Pancreas (tissue), 10 donors: ENCODE data around the gene TRA2A. TPM values are rescaled to one million over a fixed set of nuclear protein-coding genes. Genes with fewer than 3 reads are reported as not detected.

Source experiments
- ATAC-seq, 4 donors: fragments of 200-7000 bp; cut with Tn5 transposase; one replicate each; pipeline versions ENCODE4 v1.8.0 to v1.9.1; 2020; ENCODE audit warnings: mild to moderate bottlenecking in 4 of 4, moderate library complexity in 4 of 4
- DNase-seq, 6 donors: peaks; one replicate each; pipeline ENCODE4 v3.0.0-alpha.2; 2020
- FAIRE-seq: peaks from 2 replicates; lab custom pipeline; 2012; peaks lifted over from hg19 to GRCh38; lab: Jason Lieb, UNC
- H3K27ac ChIP-seq, 4 donors: fragments of 200-600 bp; sonication (generic); 1 replicate in 3 of 4; 2 replicates in 1 of 4; pipeline versions ENCODE4 v1.5.0 to v1.8.0; 2020
- H3K27me3 ChIP-seq, 4 donors: fragments of 200-600 bp; one replicate each; pipeline ENCODE4 v1.8.0; 2021
- H3K36me3 ChIP-seq, 3 donors: fragments of 200-600 bp; sonication (generic) in 1 of 3; one replicate each; pipeline versions ENCODE4 v1.5.0 to v1.8.0; 2020 to 2021
- H3K4me1 ChIP-seq, 3 donors: fragments of 200-600 bp; one replicate each; pipeline ENCODE4 v1.8.0; 2021
- H3K4me3 ChIP-seq, 4 donors: fragments of 200-600 bp; sonication (generic) in 2 of 4; one replicate each; pipeline versions ENCODE4 v1.5.0 to v1.8.0; 2020 to 2021
- H3K9me3 ChIP-seq, 4 donors: fragments of 200-600 bp; one replicate each; pipeline ENCODE4 v1.8.0; 2021
- WGBS, 2 donors: extraction: QIAGEN DNeasy Blood & Tissue Kit; methylation state at CpG; one replicate each; pipeline ENCODE4 v1.1.7; 2013; 5-methylcytosine and 5-hydroxymethylcytosine counted together
- intact Hi-C, 3 donors: fragments of 100-400 bp; cut with DNase I; formaldehyde crosslinking; loops; one replicate each; pipeline versions ENCODE4 v1.11.1 to v1.14.2; 2022
- polyA plus RNA-seq, 2 donors: library from polyadenylated mRNA; stranded (reverse); fragments of 200-250 nt; gene quantifications; one replicate each; pipeline ENCODE4 v1.2.3, GENCODE V29; 2013
- total RNA-seq, 6 donors: library from RNA; stranded (reverse); fragmentation: NEBNext Ultra II Directional in 4 of 6; extraction: Animal tissue kit (Norgen Biotek cat#: 25700) in 4 of 6; gene quantifications; one replicate each; pipeline versions ENCODE4 v1.2.1 to v1.2.4, GENCODE V29; 2021 to 2023
- TF ChIP-seq, protein P1 (sequence below), 4 donors: fragments of 200-600 bp; sonication (generic) in 3 of 4; IDR thresholded peaks; one replicate each; pipeline versions ENCODE4 v1.5.0 to v1.8.0; 2021; ENCODE audit warnings: antibody characterized with exemption in 4 of 4
- donor health status: healthy with polysubstance abuse.
- donor health status: DM: no; HTN: no; CAD: no; lungs with moderate emphysema.
- donor health status: DM: no; HTN: no; CAD: no.
- donor health status: control.
- donor health status: control.
- donor health status: Bipolar disorder and iron deficiency.
- donor health status: DM: yes; HTN: yes; CAD: no.
- donor health status: DM: no; HTN: no; CAD: no.
- donor health status: DM: no; HTN: no; CAD: no.
- donor health status: DM: yes; HTN: yes; CAD: no.

Gene TRA2A
- total and polyA plus RNA-seq, 8 donors, result 19.1 to 63.6 (median 28.4) TPM

DNA sequence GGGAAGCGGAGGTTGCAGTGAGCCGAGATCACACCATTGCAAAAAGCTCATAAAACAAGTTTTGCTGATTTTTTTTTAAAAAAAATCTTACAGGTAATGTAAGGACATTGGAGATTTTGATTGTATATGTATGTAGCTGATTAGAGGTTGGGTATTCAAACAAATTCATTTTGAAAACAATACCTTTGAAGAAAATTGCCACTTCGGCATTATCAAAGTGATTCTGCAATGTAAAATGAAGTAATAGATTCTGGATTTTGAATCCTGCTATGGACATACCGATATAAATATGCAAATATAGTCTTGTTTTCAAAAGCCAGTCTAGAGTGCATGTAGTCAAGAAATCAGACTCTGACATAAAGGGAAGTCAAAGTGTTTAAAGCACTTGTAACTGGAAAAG lies 49.1 kb downstream of the TRA2A start:
- 86 to 93% methylated on average over 4 of the region's 4 CpGs for WGBS, 2 donors
- H3K4me3 ChIP-seq, result no peak overlapping the region
- H3K36me3 ChIP-seq, result no peaks in the 10 kb centered on the region
- no peaks in the 10 kb centered on the region for H3K4me1 ChIP-seq
- no peaks in the 10 kb centered on the region for H3K9me3 ChIP-seq
- H3K27ac ChIP-seq, result no peak overlapping the region
- H3K27me3 ChIP-seq, result peaks cover 0 to 40% (median 15%) of the 10 kb centered on the region in 4 donors
- FAIRE-seq, result no peak
- no peak for DNase-seq
- intact Hi-C loops, result no loop called here
- no peak for ATAC-seq
- TF ChIP-seq, protein P1, sequence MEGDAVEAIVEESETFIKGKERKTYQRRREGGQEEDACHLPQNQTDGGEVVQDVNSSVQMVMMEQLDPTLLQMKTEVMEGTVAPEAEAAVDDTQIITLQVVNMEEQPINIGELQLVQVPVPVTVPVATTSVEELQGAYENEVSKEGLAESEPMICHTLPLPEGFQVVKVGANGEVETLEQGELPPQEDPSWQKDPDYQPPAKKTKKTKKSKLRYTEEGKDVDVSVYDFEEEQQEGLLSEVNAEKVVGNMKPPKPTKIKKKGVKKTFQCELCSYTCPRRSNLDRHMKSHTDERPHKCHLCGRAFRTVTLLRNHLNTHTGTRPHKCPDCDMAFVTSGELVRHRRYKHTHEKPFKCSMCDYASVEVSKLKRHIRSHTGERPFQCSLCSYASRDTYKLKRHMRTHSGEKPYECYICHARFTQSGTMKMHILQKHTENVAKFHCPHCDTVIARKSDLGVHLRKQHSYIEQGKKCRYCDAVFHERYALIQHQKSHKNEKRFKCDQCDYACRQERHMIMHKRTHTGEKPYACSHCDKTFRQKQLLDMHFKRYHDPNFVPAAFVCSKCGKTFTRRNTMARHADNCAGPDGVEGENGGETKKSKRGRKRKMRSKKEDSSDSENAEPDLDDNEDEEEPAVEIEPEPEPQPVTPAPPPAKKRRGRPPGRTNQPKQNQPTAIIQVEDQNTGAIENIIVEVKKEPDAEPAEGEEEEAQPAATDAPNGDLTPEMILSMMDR (IDR thresholded peaks at IDR 0.05), result no peak

GRCh38 chr7:23477962-23478866 lies 53.6 kb downstream of the TRA2A start:
- Histone ChIP-seq H3K4me1 (peaks cover 0 to 5% (median 0%) of the 10 kb centered on the region in 3 donors), H3K4me3 (no peak overlapping the region), H3K27ac (no peak overlapping the region), H3K9me3 (no peaks in the 10 kb centered on the region), H3K27me3 (peaks cover 19 to 84% (median 46%) of the 10 kb centered on the region in 4 donors), H3K36me3 (no peaks in the 10 kb centered on the region)
- TF ChIP-seq, protein P1 (IDR thresholded peaks at IDR 0.05), result no peak
- ATAC-seq, result no peak
- intact Hi-C loops, result no loop called here
- no peak for DNase-seq
- 64 to 80% methylated on average over 6 of the region's 6 CpGs for WGBS, 2 donors
- FAIRE-seq, result peak; percentile 69

DNA sequence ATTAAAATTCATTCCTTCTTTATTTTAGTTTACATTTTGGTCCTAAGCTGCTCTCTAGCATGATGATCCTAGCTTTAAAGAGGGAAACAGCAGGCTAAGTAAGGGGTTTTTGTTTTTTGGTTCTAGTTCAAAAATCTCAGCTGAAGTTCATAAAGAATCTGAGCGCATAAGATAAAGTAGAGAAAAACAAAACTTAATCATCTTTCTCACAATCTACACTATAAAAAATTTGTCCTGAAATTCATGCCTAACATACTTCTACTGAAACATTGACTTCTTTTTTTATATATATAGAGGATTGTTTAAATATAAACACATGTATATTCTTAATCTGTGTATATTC lies 54.7 kb downstream of the TRA2A start:
- Histone ChIP-seq H3K4me3 (no peak overlapping the region), H3K27me3 (peaks cover 25 to 86% (median 55%) of the 10 kb centered on the region in 4 donors)
- FAIRE-seq, result no peak

GRCh38 chr7:23476286-23477156 lies 55.3 kb downstream of the TRA2A start:
- intact Hi-C loops, result no loop called here
- FAIRE-seq, result no peak
- H3K36me3 ChIP-seq, result no peaks in the 10 kb centered on the region
- no peak for DNase-seq
- no peaks in the 10 kb centered on the region for H3K9me3 ChIP-seq
- H3K27ac ChIP-seq, result no peak overlapping the region
- peaks cover 0 to 5% (median 0%) of the 10 kb centered on the region in 3 donors for H3K4me1 ChIP-seq
- TF ChIP-seq, protein P1 (IDR thresholded peaks at IDR 0.05), result no peak
- H3K4me3 ChIP-seq, result no peak overlapping the region
- peaks cover 30 to 91% (median 61%) of the 10 kb centered on the region in 4 donors for H3K27me3 ChIP-seq
- no peak for ATAC-seq

More for the DNA sequence above, 54.7 kb downstream of the TRA2A start:
- Histone ChIP-seq H3K36me3 (no peaks in the 10 kb centered on the region), H3K4me1 (peaks cover 0 to 5% (median 0%) of the 10 kb centered on the region in 3 donors), H3K9me3 (no peaks in the 10 kb centered on the region), H3K27ac (no peak overlapping the region)
- intact Hi-C loops, result no loop called here
- DNase-seq (no peak), ATAC-seq (no peak)
- TF ChIP-seq, protein P1 (IDR thresholded peaks at IDR 0.05), result no peak
- 81 to 91% methylated on average over 1 of the region's 1 CpG for WGBS, 2 donors
